ENCODE data around the gene NEURL1. TPM values are rescaled to one million over a fixed set of nuclear protein-coding genes. Genes with fewer than 3 reads are reported as not detected.

Gene NEURL1
- total and polyA plus RNA-seq, 9 donors, result 0.28 to 5.6 (median 3.1) TPM

DNA sequence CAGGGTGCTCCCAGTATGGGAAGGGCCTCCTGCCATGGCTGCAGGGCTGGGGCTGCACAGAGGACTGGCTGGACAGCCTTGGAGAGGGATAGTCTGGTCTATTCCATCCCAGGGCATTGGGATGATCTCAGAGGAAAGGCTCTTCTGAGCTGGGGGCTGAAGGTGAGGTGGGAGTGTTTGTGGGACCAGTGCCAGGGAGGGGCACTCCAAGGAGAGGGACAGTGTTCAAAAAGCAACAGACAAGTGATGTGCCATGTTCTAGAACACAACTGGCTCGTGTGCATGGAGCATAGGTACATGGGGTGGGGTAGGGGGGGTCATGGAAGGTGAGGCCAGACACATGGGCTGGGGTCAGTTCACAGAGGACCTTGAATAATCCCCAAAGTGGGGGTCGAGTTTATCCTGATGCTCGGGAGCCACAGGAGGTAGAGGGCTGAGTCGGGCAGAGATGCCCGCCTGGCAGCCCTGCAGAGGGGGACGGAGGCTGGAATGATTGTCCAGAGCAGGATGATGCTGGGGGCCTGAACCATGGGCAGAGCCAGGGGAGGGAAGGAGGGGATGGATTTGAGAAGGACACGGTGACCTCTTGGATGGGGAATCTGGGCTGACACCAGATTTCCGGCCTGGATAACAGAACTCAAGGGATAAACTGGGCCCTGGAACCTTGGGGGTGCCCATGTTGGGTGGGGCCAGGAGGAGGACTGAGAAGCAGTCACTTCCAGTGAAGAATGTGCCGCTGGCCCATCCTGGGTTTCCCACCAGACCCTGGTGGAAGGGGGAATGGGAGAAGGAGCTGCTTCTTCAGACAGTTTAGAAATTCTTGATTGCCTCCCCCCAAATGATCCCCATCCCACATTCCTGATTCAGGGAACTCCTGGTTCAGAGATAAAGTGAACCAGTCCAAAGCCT lies 50.4 kb downstream of the NEURL1 start:
- H3K36me3 ChIP-seq, result no peaks in the 10 kb centered on the region
- no peaks in the 10 kb centered on the region for H3K9me3 ChIP-seq
- intact Hi-C loops (cut with DNase I), result no loop called here
- H3K4me3 ChIP-seq, result no peak overlapping the region
- H3K27ac ChIP-seq, result no peak overlapping the region
- TF ChIP-seq, protein P1, sequence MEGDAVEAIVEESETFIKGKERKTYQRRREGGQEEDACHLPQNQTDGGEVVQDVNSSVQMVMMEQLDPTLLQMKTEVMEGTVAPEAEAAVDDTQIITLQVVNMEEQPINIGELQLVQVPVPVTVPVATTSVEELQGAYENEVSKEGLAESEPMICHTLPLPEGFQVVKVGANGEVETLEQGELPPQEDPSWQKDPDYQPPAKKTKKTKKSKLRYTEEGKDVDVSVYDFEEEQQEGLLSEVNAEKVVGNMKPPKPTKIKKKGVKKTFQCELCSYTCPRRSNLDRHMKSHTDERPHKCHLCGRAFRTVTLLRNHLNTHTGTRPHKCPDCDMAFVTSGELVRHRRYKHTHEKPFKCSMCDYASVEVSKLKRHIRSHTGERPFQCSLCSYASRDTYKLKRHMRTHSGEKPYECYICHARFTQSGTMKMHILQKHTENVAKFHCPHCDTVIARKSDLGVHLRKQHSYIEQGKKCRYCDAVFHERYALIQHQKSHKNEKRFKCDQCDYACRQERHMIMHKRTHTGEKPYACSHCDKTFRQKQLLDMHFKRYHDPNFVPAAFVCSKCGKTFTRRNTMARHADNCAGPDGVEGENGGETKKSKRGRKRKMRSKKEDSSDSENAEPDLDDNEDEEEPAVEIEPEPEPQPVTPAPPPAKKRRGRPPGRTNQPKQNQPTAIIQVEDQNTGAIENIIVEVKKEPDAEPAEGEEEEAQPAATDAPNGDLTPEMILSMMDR (IDR thresholded peaks at IDR 0.05), result no peak
- TF ChIP-seq POLR2A (IDR thresholded peaks at IDR 0.05) (no peak), EP300 (IDR thresholded peaks at IDR 0.05) (no peak)
- H3K27me3 ChIP-seq, result no peaks in the 10 kb centered on the region
- peak in 1 of 5 donors; percentile 34 for DNase-seq
- WGBS, 3 donors, result 86 to 90% (median 87%) methylated on average over 9 of the region's 9 CpGs
- H3K4me1 ChIP-seq (ENCODE audit: insufficient read depth), result peaks cover 3% of the 10 kb centered on the region

DNA sequence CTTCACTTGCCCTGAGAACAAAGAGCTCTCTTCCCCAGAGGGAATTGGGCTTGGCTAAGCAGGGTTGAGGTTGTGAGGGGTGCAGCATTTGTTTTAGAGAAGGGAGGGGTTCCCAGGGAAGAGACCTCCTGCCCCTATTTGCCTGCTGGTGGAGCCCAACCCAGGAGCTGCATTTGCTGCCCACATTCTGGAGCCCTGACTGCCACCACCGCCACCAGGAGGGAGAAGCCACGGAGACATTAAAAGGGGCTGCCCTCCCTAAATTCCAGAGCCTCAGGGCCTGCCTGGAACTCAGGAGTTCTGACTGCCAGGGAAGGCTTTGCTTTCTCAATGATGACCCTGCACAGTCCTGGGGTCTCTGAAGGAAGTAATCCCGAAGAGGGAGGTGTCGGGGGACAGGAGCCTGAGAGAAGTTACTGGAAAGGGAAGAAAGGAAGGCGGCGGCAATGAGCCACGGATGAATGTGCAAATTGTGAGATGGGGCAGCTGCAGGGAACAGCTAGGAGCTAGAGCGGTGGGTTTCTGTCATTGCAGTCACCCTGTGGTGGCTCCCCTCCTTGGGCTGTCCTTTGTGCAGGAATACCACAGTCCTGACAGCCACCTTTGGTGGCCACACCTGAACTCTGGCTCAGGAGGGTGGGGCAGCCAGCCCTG lies 51.3 kb downstream of the NEURL1 start:
- WGBS, 3 donors, result 93 to 95% (median 94%) methylated on average over 8 of the region's 8 CpGs
- TF ChIP-seq POLR2A (IDR thresholded peaks at IDR 0.05) (no peak), EP300 (IDR thresholded peaks at IDR 0.05) (no peak)
- TF ChIP-seq, protein P1 (IDR thresholded peaks at IDR 0.05), result no peak
- Histone ChIP-seq H3K9me3 (no peaks in the 10 kb centered on the region), H3K27ac (no peak overlapping the region), H3K27me3 (no peaks in the 10 kb centered on the region), H3K36me3 (no peaks in the 10 kb centered on the region), H3K4me1 (ENCODE audit: insufficient read depth) (peaks cover 3% of the 10 kb centered on the region), H3K4me3 (no peak overlapping the region)
- intact Hi-C loops (cut with DNase I), result no loop called here
- peak in 1 of 5 donors; percentile 22 for DNase-seq

DNA sequence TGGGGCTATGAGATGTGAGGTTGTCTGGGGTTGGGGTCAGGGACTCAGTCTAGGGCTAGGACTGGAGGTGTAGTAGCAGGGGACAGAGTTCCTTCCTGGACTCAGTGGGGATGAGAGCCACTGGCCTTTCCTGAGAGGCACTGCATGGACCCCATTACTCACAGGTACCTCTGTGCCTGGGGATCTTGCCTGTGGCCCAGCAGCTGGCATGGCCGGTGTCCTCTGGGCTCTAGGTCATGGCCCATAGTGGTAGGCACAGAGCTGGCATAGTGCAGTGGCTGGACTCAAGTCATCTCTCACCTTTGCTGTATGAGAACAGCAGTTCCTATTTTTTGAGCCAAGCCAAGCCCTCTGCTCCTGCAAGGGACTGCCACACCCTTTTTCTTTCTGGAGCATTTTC lies 51.9 kb downstream of the NEURL1 start:
- H3K4me3 ChIP-seq, result no peak overlapping the region
- H3K9me3 ChIP-seq, result no peaks in the 10 kb centered on the region
- H3K27me3 ChIP-seq, result no peaks in the 10 kb centered on the region
- H3K36me3 ChIP-seq, result no peaks in the 10 kb centered on the region
- 97 to 100% (median 100%) methylated on average over 1 of the region's 1 CpG for WGBS, 3 donors
- peak in 1 of 5 donors; percentile 26 for DNase-seq
- intact Hi-C loops (cut with DNase I), result no loop called here
- no peak for TF ChIP-seq POLR2A (IDR thresholded peaks at IDR 0.05)
- H3K27ac ChIP-seq, result no peak overlapping the region
- H3K4me1 ChIP-seq (ENCODE audit: insufficient read depth), result peaks cover 3% of the 10 kb centered on the region

DNA sequence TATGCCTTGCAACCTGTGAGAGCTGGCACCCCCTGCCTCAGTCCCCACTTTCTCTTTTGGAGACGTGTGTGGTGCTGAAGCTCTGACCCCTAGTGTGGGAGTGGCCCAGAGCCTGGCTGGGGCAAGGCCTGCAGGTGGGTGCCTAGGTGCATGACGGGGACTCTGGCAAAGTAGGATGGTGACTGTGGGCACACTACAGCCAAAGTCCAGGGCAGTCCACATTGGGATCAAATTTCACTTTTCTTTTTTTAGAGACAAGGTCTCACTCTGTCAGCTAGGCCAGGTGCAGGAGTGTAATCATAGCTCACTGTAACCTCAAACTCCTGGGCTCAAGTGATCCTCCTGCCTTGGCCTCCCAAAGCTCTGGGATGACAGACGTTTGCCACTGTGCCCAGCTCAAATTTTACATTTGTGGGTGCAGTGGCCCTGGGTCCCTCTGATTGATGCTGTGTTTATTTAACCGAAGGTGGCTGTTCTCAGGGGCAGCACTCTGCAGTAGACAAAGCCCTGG lies 52.3 kb downstream of the NEURL1 start:
- Histone ChIP-seq H3K27ac (no peak overlapping the region), H3K9me3 (no peaks in the 10 kb centered on the region), H3K27me3 (no peaks in the 10 kb centered on the region), H3K4me3 (no peak overlapping the region), H3K36me3 (no peaks in the 10 kb centered on the region), H3K4me1 (ENCODE audit: insufficient read depth) (peaks cover 3% of the 10 kb centered on the region)
- WGBS, 3 donors, result 91 to 98% (median 93%) methylated on average over 4 of the region's 4 CpGs
- DNase-seq, result peak in 1 of 5 donors; percentile 14
- intact Hi-C loops (cut with DNase I), result no loop called here
- no peak for TF ChIP-seq POLR2A (IDR thresholded peaks at IDR 0.05)
- TF ChIP-seq EP300 (IDR thresholded peaks at IDR 0.05), result no peak
- TF ChIP-seq, protein P1 (IDR thresholded peaks at IDR 0.05), result no peak

Measured in ovary (tissue), 9 donors.